IPS-20b (cell line): ENCODE measurements around the gene NT5C1A.

Experiments used
- H3K27ac ChIP-seq: one replicate; pipeline ENCODE4 v1.5.1; 2013; ENCODE audit warnings: low read length
- H3K27me3 ChIP-seq: 2 replicates; pipeline ENCODE4 v1.6.1; 2013; ENCODE audit warnings: mild to moderate bottlenecking, low read length, inconsistent platforms; ENCODE audit not compliant: insufficient read depth
- H3K36me3 ChIP-seq: 2 replicates; pipeline ENCODE4 v1.6.1; 2013; ENCODE audit warnings: low read depth, mild to moderate bottlenecking, inconsistent platforms, low read length, moderate library complexity; ENCODE audit not compliant: insufficient read depth
- H3K4me1 ChIP-seq: 2 replicates; pipeline ENCODE4 v1.6.1; 2013; ENCODE audit warnings: mild to moderate bottlenecking, control low read depth, inconsistent platforms, low read length, moderate library complexity; ENCODE audit not compliant: insufficient read depth
- H3K4me3 ChIP-seq: 2 replicates; pipeline ENCODE4 v1.5.1; 2013; ENCODE audit warnings: mild to moderate bottlenecking, low read length, inconsistent platforms
- H3K9ac ChIP-seq: 2 replicates; pipeline ENCODE4 v1.6.1; 2013; ENCODE audit warnings: low read depth, mild to moderate bottlenecking, inconsistent platforms, low read length, moderate library complexity
- H3K9me3 ChIP-seq: 2 replicates; pipeline ENCODE4 v1.6.1; 2013; ENCODE audit warnings: mild to moderate bottlenecking, low read depth, low read length, inconsistent platforms; ENCODE audit not compliant: insufficient read depth

Gene NT5C1A

GRCh38 chr1:39646232-39647081 is 25.4 kb downstream of the NT5C1A start:
- Histone ChIP-seq H3K4me3 (no peak overlapping the region), H3K27me3 (peaks cover 82% of the 10 kb centered on the region), H3K9me3 (no peaks in the 10 kb centered on the region), H3K27ac (no peak overlapping the region), H3K36me3 (no peaks in the 10 kb centered on the region), H3K4me1 (peaks cover 5% of the 10 kb centered on the region; the same call in 1 of the 2 replicates), H3K9ac (no peak overlapping the region)

- no peak overlapping the region for H3K9ac ChIP-seq
- peaks cover 5% of the 10 kb centered on the region; the same call in 1 of the 2 replicates for H3K4me1 ChIP-seq
- no peaks in the 10 kb centered on the region for H3K36me3 ChIP-seq
- H3K9me3 ChIP-seq: no peaks in the 10 kb centered on the region
- no peak overlapping the region for H3K4me3 ChIP-seq
- peaks cover 82% of the 10 kb centered on the region for H3K27me3 ChIP-seq
- H3K27ac ChIP-seq: no peak overlapping the region
Measured at GRCh38 chr1:39645411-39646043, 26.4 kb downstream of the NT5C1A start.

- Histone ChIP-seq H3K27me3 (peaks cover 87% of the 10 kb centered on the region), H3K4me1 (peaks cover 5% of the 10 kb centered on the region; the same call in 1 of the 2 replicates), H3K27ac (no peak overlapping the region), H3K4me3 (no peak overlapping the region), H3K36me3 (no peaks in the 10 kb centered on the region), H3K9me3 (no peaks in the 10 kb centered on the region), H3K9ac (no peak overlapping the region)
Measured at GRCh38 chr1:39643705-39644104, 28.2 kb downstream of the NT5C1A start.

DNA sequence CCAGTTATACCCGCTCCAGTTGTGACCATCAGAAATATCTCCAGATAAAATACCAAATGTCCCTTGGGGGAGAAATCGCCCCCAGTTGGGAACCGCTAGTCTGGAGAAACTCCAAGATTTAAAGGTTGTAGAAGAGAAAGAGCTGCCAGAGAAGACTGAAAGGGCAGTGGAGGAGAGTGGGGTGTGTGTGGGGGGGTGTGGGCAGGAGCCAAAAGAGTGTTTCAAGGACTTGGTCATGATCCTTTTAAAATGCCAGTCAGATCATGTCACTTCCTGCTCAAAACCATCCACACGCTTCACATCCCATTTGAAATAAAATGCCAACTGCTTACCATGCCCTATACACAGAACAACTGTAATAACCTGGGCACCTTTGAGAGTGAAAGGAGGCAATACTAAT is 29.1 kb downstream of the NT5C1A start:
- Histone ChIP-seq H3K9ac (no peak overlapping the region), H3K27me3 (peaks cover 87% of the 10 kb centered on the region), H3K9me3 (no peaks in the 10 kb centered on the region), H3K27ac (no peak overlapping the region), H3K4me1 (peaks cover 5% of the 10 kb centered on the region; the same call in 1 of the 2 replicates), H3K36me3 (no peaks in the 10 kb centered on the region), H3K4me3 (no peak overlapping the region)

- Histone ChIP-seq H3K9me3 (no peaks in the 10 kb centered on the region), H3K4me1 (peaks cover under 1% of the 10 kb centered on the region; the same call in 1 of the 2 replicates), H3K27me3 (peaks cover 90% of the 10 kb centered on the region), H3K36me3 (no peaks in the 10 kb centered on the region), H3K9ac (no peak overlapping the region), H3K4me3 (no peak overlapping the region), H3K27ac (no peak overlapping the region)
Measured at GRCh38 chr1:39640861-39641260, 31.0 kb downstream of the NT5C1A start.

DNA sequence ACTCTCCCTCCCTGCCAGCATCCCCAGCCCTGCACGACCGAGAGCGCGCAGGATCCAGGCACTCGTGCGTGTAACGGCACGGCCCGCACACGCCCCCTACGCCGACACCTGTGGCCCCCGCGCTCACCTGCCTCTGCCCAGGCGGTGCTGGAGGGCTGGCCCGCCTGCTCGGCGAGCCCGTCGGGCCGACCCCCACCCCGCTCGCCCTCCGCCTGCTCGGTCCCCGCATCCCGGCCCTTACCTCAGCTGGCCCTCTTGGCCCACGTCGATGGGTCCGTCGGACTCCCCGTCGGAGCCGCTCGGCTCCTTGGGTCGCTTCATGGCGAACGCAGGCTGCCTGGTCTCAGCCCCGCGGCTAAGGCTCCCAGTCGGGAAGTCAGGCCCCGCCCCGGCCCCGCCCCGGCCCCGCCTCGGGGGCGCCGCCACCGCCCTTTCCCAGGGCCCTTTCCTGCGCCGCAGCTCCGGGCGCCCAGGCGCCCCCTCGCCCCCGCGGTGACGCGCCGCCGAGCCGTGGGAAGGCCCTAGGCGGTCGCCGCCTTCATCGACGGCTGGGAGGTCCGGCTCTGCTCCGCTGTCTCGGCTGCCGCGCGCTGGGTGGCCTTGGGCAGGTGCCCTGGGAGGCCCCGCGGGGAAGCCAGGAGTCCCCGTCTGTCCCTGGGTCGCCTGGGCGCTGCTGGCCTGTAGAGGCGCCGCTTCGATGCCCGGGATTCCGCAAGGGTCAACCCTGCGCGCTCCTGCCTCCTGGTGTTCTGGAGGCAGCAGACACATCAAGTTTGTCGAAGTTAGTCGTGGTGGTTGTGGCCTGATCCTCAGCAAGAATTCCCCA is 32.4 kb downstream of the NT5C1A start, which contains the start of gene HEYL:
Gene HEYL (minus strand): TSS at position 339 of the 826 bp plus-strand sequence. CDS start 18 bp downstream, at position 321.
- Histone ChIP-seq H3K4me3 (peak within 1 kb of the TSS; percentile 69; the same call in 1 of the 2 replicates), H3K36me3 (no peaks in the 10 kb centered on the region), H3K9ac (no peak within 1 kb of the TSS), H3K4me1 (peaks cover 7% of the 10 kb centered on the region; the same call in 1 of the 2 replicates), H3K9me3 (no peaks in the 10 kb centered on the region), H3K27ac (no peak within 1 kb of the TSS), H3K27me3 (peaks cover 90% of the 10 kb centered on the region)

DNA sequence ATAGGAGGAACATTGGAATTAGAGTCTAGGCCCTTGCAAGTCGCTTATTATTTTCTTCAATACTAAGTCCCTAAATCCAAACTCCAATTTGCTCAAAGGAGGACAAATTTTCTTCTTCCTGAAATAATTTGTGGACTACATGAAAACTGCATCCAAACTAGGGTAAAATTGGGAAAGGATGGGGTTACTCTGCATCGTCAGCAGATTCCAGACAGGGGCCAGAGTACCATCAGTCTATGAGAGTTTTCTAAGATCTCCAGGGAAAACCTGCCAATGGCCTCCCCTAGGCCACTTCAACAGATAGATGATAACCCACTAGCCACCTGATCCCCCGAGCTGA is 33.0 kb downstream of the NT5C1A start:
- Histone ChIP-seq H3K4me3 (peak overlapping the region; percentile 69; the same call in 1 of the 2 replicates), H3K27ac (no peak overlapping the region), H3K9ac (no peak overlapping the region), H3K27me3 (peaks cover 90% of the 10 kb centered on the region), H3K4me1 (peaks cover 7% of the 10 kb centered on the region; the same call in 1 of the 2 replicates), H3K36me3 (no peaks in the 10 kb centered on the region), H3K9me3 (no peaks in the 10 kb centered on the region)

DNA sequence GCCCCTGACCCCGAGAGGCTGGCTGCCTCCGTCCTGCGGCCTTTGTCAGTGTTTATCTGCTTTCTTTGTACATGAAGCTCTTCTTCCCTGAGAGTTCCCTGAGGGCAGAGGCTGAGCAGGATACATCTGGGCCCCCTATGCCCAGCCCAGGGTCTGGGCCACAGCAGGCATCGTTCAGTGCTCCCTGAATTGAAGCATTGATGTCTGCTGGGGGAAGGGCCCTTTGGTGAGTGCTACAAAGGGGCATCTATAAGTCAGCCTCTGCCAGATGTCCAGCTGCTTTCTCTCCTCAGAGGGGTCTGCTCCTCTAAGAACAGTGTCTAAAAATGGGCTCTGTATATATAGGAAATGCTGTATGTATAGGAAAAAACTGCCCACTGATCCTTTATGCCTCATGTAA is 34.5 kb downstream of the NT5C1A start:
- no peaks in the 10 kb centered on the region for H3K36me3 ChIP-seq
- H3K9ac ChIP-seq: no peak overlapping the region
- H3K27me3 ChIP-seq: peaks cover 89% of the 10 kb centered on the region
- no peaks in the 10 kb centered on the region for H3K9me3 ChIP-seq
- H3K4me1 ChIP-seq: peaks cover 7% of the 10 kb centered on the region; the same call in 1 of the 2 replicates
- no peak overlapping the region for H3K4me3 ChIP-seq
- H3K27ac ChIP-seq: no peak overlapping the region

DNA sequence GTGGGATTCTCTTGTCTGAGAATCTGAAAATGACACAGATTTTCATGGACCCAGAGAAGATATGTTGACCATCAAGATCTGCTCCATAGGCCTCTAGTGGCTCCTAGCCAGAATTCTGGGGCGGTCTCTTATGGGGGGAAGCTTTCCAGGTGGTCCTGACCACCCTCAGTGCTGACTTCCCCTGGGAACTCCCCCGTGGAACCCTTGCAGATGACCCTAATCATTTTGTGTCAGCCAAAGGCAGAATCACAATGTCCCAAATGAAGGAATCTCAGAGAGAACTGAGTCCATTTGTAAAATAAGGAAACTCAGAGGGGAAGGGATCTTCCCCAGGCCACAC is 36.1 kb downstream of the NT5C1A start:
- Histone ChIP-seq H3K9me3 (no peaks in the 10 kb centered on the region), H3K4me1 (peaks cover 7% of the 10 kb centered on the region; the same call in 1 of the 2 replicates), H3K4me3 (no peak overlapping the region), H3K9ac (no peak overlapping the region), H3K27ac (no peak overlapping the region), H3K27me3 (peaks cover 95% of the 10 kb centered on the region), H3K36me3 (no peaks in the 10 kb centered on the region)

DNA sequence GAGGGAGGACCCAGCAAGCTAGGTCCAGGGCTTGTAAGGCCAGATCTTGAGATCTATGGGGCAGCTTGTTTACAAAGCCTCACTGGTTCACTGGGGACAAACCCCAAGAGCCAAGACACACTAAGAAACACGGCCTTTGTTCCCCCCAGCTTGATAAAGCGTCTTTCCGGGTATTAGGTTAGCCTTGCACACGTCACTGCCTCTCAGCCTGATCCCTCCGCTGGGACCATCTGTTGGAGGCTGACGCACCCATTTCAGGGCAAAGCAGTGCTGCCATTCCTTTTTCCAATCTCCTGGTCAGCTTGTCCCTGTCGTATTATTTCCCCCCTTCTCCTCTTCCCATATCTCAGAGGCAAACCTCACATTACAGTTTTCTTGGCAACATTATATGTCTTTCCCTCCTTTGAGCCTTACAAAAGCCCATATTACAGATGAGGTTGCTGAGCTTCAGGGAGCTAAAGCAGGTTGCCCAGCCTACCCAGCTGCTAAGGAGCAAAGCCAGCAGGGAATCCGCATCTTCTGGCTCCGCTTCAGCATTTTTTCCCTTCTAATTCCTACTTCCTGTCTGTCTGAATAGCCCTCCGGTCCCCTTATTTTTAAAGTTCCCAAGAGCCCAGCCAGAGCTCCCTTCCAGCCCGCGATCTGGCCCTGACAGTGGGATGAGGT is 36.6 kb downstream of the NT5C1A start:
- H3K27ac ChIP-seq: no peak overlapping the region
- peaks cover 95% of the 10 kb centered on the region for H3K27me3 ChIP-seq

DNA sequence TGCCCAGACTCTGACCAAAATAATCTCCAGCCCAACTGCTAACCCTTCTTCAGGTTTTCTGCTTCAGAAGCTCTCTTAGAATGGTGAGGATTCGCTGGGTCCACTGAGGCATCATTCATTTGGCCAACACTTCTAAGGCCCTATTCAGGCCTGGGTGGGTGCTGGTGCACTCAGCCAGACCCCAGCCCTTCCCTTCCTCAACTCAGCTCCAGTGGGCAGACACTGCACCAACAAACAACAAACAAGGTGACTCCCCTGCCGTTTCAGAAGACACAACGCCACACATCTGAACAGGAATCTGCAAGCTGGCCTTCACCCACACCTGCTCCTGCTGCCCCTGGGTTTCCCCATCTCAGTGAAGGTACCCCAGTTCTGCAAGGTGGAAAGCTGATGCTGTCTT is 38.5 kb downstream of the NT5C1A start:
- Histone ChIP-seq H3K9ac (no peak overlapping the region), H3K4me3 (peak overlapping the region; percentile 54; the same call in 1 of the 2 replicates), H3K9me3 (no peaks in the 10 kb centered on the region), H3K27me3 (peaks cover 92% of the 10 kb centered on the region), H3K27ac (no peak overlapping the region), H3K36me3 (no peaks in the 10 kb centered on the region), H3K4me1 (peaks cover 7% of the 10 kb centered on the region; the same call in 1 of the 2 replicates)

More for the DNA sequence above, 36.6 kb downstream of the NT5C1A start:
- peaks cover 7% of the 10 kb centered on the region; the same call in 1 of the 2 replicates for H3K4me1 ChIP-seq
- H3K4me3 ChIP-seq: no peak overlapping the region
- H3K9me3 ChIP-seq: no peaks in the 10 kb centered on the region
- no peaks in the 10 kb centered on the region for H3K36me3 ChIP-seq
- no peak overlapping the region for H3K9ac ChIP-seq
